Activated naive CD8-positive, alpha-beta T cell treated with anti-CD3 and anti-CD28 coated beads, Interleukin-2, amount 50 U/mL, for 16 hours (primary cell): ENCODE results near the gene GRM2.

Experiments used
- DNase-seq: peaks from one replicate; pipeline ENCODE4 v3.0.0-alpha.2; 2020; ENCODE audit warnings: low read depth, low spot score

GRM2 gene

GRCh38 chr3:51705276-51706020 lies 1.4 kb upstream of the GRM2 start:
- DNase-seq = no peak

GRCh38 chr3:51706021-51706485 lies 815 bp upstream of the GRM2 start:
- DNase-seq = no peak

- DNase-seq = no peak
Observed at GRCh38 chr3:51708216-51708845, 1.5 kb downstream of the GRM2 start.

GRCh38 chr3:51709004-51709420 lies 2.1 kb downstream of the GRM2 start:
- DNase-seq = no peak

GRCh38 chr3:51709675-51710074 lies 2.8 kb downstream of the GRM2 start:
- no peak for DNase-seq

- DNase-seq = no peak
Observed at GRCh38 chr3:51710631-51711351, 3.9 kb downstream of the GRM2 start.

GRCh38 chr3:51711352-51712037 lies 4.6 kb downstream of the GRM2 start:
- no peak for DNase-seq

- no peak for DNase-seq
Observed at GRCh38 chr3:51712038-51712420, 5.2 kb downstream of the GRM2 start.

GRCh38 chr3:51712511-51712931 lies 5.7 kb downstream of the GRM2 start:
- no peak for DNase-seq

GRCh38 chr3:51712963-51713362 lies 6.1 kb downstream of the GRM2 start:
- no peak for DNase-seq

GRCh38 chr3:51715231-51715976 lies 8.5 kb downstream of the GRM2 start:
- DNase-seq = no peak

- no peak for DNase-seq
Observed at GRCh38 chr3:51715977-51716294, 9.1 kb downstream of the GRM2 start.

GRCh38 chr3:51716805-51717204 lies 9.9 kb downstream of the GRM2 start:
- no peak for DNase-seq

- DNase-seq = no peak
Observed at GRCh38 chr3:51717446-51717845, 10.6 kb downstream of the GRM2 start.

- DNase-seq = no peak
Observed at GRCh38 chr3:51717947-51718346, 11.1 kb downstream of the GRM2 start.

GRCh38 chr3:51718547-51719409 lies 11.9 kb downstream of the GRM2 start:
- no peak for DNase-seq

GRCh38 chr3:51719410-51720025 lies 12.7 kb downstream of the GRM2 start:
- no peak for DNase-seq

GRCh38 chr3:51720292-51721061 lies 13.6 kb downstream of the GRM2 start:
- DNase-seq = no peak

- no peak for DNase-seq
Observed at GRCh38 chr3:51721062-51721745, 14.3 kb downstream of the GRM2 start.
